RPMI8226 (cell line): ENCODE measurements around the gene PJVK.

Source experiments
- DNase-seq: peaks from one replicate; pipeline ENCODE4 v3.0.0-alpha.2; 2015

The PJVK gene

DNA sequence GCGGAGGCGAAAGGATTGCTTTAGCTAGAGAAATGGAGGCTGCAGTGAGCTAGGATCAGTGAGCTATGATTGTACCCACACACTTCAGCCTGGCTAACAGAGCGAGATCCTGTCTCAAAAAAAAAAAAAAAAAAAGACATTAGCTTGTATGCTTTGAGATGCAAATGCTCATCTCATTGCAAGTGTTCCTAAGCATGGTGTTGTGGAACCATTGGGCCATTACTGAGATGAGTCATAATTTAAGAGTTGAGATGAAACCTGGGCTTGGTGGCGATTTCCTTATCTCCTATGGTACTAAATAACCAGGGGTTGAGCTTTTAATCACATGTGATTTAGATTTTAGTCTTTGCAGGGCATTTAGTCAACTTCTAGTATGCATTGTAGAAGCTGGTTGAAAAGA lies 31.3 kb downstream of the PJVK start:
- DNase-seq: no peak

DNA sequence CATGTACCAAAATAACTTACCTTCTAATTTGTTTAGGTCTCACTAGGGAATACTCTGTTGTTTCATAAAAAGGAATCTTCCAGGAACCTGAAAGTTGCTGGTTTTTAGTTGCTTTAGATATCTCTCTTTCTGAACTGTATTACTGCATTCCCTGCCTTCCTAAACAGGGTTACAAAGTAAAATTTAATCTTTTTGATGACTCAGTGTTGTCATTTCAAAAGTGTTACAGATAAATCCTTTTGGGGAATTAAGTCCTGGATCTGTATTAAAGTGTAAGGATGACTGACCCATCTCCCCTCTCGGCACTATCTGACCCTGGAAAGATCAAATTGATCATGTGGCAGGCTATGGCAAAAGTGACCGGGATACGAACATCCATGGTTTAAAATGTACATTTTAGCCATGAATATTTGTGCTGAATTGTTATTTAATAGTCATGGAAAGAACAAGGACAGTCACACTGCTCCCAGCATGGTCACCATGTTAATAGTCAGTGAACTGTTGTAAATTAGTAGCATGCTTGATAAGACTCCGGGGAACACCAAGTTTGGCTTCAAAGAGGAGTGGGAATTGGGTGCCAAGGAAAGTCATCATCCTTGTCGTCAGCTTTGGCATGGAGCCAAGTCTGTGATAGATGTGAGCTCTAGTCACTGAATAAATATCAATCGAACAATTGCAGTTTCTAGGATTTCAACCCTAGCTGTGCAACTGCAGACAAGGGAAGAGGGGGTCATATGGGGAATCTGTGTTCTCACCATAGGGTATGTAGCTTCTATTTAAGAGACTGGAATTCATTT lies 33.3 kb downstream of the PJVK start:
- no peak for DNase-seq

DNA sequence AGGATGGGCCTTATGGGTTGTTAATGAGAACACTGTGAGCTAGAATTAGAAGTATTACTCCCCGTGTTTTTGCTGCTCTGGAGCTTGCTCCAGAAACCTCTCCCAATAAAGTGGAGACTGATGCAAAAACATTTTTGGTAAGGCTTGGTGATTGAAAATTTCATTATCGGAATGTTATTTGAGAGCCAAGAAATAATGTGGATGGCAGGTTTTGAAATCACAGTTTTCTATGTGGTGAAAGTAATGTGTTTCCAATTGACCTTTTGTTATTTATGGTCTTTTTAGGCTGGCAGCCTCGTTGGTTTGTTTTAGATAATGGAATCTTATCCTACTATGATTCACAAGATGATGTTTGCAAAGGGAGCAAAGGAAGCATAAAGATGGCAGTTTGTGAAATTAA lies 34.2 kb downstream of the PJVK start:
- DNase-seq: no peak

DNA sequence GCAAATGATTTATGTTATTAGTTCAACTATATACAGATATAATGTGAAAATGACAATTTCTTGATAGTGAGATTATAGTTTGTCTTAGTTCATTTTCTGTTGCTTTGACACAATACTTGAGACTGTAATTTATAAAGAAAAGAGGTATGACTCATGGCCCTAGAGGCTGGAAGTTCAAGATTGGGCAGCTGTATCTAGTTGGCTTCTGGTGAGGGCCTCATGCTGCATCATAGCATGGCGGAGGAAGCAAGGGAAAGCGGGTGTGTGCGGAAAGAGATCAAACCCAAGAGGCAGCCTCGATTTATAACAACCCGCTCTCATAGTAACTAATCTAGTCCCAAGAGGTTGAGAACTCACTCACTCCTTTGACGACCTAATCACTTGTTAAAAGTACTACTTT lies 40.4 kb downstream of the PJVK start:
- no peak for DNase-seq

DNA sequence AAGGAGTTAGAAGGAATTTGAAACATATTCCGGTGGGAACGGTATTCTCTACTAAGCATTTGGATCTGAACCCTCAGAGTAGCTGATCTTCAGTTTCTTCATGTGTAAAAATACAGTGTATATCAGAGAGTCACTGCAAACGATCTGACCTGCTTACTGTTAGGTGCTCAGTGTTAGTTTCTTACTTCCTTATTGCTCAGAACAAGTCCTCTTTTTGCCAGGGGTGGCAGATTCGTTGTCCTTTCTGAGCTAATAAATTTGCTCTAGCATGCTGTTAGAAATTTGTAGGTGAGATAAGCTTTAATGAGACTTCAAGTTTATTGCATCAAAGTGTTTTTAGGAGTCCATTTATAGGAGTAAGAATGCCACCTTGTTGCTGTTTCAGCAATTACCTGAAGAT lies 44.9 kb downstream of the PJVK start:
- DNase-seq: no peak

DNA sequence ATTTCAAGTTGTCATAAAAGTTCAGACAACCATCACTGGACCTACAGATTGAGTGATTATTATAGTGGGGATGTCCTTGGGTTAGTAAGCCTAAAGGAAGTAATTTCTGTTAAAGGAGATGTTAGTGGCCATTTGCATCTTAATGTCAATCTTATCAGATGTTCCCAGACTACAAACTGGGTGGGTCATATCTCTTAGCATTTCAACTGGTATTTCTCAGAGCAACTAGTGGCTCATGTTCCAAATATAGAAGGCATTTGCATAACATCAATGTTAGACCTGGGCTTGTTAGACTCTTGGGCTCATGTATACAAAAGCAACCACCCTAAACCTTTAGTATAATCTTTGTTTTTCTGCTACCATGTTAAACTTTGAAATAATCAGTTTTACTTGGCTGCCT lies 47.0 kb downstream of the PJVK start:
- DNase-seq: no peak

DNA sequence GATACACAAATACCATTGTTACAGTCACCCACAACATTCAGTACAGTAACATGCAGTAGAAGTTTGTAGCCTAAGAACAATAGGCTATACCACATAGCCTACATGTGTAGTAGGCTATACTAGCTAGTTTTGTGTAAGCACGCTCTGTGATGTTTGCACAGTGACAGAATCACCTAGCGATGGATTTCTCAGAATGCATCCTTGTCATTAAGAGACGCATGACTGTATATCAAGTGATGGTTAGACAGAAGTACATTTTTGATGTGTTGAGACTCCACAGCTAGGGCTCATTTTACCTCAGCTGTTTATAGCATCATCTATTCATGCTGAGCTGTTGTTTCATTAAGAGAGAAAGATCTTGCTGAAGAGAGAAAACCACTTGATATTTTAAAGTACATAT lies 48.5 kb downstream of the PJVK start:
- DNase-seq: no peak

DNA sequence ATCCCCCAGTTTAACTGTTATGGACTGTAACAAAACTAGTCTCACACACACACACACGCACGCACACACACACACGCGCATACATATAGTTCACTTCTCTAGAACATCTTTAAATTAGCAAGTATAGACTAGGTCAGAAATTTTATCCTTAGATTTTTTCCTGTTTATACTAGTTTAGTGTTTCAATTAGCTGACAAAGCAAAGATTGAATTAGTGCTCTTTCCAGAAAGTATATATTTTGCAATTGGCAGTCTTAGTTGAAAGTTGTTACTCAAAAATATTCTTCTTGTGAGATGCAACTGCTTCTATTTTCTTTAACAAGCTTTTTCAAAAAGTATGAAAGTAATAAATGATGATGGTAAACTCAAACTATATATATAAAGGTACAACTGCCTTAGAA lies 51.6 kb downstream of the PJVK start:
- DNase-seq: no peak

DNA sequence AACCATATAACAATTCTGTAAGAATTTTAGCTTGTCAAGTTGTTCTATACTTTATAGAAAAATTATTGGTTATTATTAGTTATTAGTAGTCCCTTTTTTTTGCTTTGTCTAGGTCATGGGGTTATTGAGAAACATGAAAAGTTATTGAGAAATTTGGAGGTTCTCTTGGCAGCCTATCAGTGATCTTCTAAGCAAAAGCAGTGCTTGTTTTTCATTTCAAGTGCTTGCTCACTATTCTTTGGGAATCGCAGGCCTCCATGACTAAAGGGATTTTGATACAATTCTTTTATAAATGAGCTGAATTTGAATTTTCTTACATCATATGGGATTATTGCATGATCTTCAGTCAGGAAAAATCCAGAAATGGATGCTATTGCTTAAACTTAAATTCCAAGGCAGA lies 54.9 kb downstream of the PJVK start:
- no peak for DNase-seq

DNA sequence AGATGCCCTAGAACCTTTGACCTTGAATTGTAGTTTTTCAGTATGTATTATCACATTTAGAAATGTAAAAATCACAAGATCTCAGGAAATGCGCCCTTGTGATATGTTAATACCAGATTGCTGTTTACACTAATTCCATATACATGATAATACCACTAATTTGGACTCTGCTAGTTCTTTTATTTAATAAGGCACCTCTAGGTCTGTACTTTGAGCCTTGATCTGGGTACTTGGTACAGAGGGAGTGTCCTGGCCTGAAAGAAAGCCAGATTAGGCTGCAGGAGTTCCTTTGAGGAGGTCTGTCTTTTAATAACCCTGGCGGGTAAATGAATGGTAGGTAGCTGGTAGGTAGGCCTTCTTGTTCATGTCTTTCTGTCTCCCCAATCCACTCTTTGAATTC lies 55.3 kb downstream of the PJVK start:
- DNase-seq: no peak

DNA sequence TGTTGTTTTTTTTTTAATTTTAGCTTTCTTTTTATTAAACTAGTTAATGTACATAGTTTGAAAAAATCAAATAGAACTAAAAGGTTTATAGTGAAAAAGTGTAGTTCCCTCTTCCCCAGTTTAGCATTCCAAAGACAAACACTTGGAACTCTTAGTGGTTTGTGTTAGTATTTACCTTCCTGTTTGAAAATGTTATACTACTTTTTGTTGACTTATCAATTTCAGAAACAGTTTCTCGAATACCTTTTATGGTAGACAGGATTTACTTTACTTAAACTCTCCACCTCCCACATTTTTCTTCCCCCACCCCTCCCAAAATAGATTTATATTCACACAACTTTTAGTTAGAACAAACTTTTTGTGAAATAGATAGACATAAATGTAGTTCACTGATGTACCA lies 55.8 kb downstream of the PJVK start:
- DNase-seq: no peak

DNA sequence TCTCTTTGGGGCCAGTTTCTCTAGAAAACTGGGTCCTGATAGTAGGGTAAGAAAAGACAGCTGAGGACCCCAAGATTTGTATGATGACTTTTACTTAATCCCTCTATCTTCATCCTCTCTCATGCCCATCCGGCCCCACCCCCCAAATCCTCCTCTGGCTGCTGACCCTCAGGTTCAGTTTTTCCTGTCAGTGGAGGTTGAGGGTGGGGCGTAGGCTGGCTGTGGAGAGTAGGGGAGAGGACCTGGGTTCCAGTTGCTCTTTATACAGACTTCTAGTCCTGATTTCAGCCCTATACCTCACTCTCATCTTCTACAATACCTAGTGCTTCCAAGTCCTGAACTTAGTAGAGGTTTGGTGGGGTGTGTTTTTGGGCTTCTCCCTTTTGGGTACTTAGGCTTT lies 57.5 kb downstream of the PJVK start:
- no peak for DNase-seq

DNA sequence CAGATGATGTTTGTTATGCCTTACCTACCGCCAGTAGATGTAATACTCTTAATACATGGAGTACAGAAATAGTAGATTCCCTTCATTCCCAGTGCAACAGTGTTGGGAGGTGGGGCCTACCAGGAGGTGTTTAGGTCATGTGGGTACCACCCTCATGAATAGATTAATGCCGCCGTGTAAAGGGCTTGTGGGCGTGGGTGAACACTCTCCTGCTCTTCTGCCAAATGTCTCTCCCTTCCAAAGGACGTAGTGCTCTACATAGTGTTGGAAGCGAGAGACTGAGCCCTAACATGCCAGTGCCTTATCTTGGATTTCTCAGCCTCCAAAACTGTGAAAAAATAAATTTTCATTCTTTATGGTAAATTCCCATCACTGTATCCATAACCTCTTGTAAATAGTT lies 59.2 kb downstream of the PJVK start:
- no peak for DNase-seq
